Measurements from ENCODE around the gene PRR23E.

- no peak for TF ChIP-seq NFRKB (IDR thresholded peaks at IDR 0.05)
- no peak for TF ChIP-seq FOXA1 (IDR thresholded peaks at IDR 0.05)
- no peak for TF ChIP-seq FOXM1 (IDR thresholded peaks at IDR 0.05; ENCODE audit: borderline replicate concordance)
- TF ChIP-seq ARNT (IDR thresholded peaks at IDR 0.05), result no peak
- TF ChIP-seq SUZ12 (IDR thresholded peaks at IDR 0.05), result no peak
- TF ChIP-seq SP1 (IDR thresholded peaks at IDR 0.05), result no peak
- no peak for TF ChIP-seq ELF4 (IDR thresholded peaks at IDR 0.05)
- TF ChIP-seq CTBP1 (IDR thresholded peaks at IDR 0.05; ENCODE audit: borderline replicate concordance), result no peak
- no peak for TF ChIP-seq HDGF (IDR thresholded peaks at IDR 0.05; ENCODE audit: borderline replicate concordance)
- TF ChIP-seq TARDBP (IDR thresholded peaks at IDR 0.05), result no peak
- no peak for TF ChIP-seq PKNOX1 (IDR thresholded peaks at IDR 0.05)
Measured at GRCh38 chr3:127162947-127163645, 29.8 kb upstream of the PRR23E start.
